ENCODE measurements around the gene HAUS7.

Gene HAUS7

GRCh38 chrX:153446636-153446936, 23.8 kb downstream of the HAUS7 start (continued):
- TF ChIP-seq ZNF280D (tag by site-specific recombination; IDR thresholded peaks at IDR 0.05) (no peak), ZNF571 (tag by site-specific recombination; IDR thresholded peaks at IDR 0.05) (no peak), ZNF324 (tag by site-specific recombination; IDR thresholded peaks at IDR 0.05) (no peak), ZNF433 (tag by site-specific recombination; IDR thresholded peaks at IDR 0.05; ENCODE audit: low read depth) (no peak), ZNF24 (tag by site-specific recombination; IDR thresholded peaks at IDR 0.05) (no peak), ZNF449 (tag by site-specific recombination; IDR thresholded peaks at IDR 0.05) (no peak)

- CTCF ChIA-PET, result interaction anchor here (0.8 kb wide), 1 partner anchor 15 kb away, joined by 6 read pairs; no protein-coding TSS in a partner anchor
- POLR2A ChIA-PET, result no interaction called here
- peaks cover 0 to 12% of the 10 kb centered on the region in 2 experiments; a peak in 1 of 3 replicates for H3K36me3 ChIP-seq (ENCODE audit: control insufficient read depth in 2 of 2, insufficient read depth in 1 of 2, low read length in 2 of 2)
- H3K9me3 ChIP-seq (ENCODE audit: control insufficient read depth, insufficient read depth, low read depth, low read length), result no peaks in the 10 kb centered on the region
- H3K4me1 ChIP-seq (ENCODE audit: control insufficient read depth, insufficient read depth, low read length), result no peaks in the 10 kb centered on the region
- TF ChIP-seq ZFP69B (tag by site-specific recombination; IDR thresholded peaks at IDR 0.05) (no peak), SCRT2 (tag by site-specific recombination; IDR thresholded peaks at IDR 0.05) (peak; percentile 60)
- no peak within 1 kb of the TSS for H3K27ac ChIP-seq (ENCODE audit: extremely low read depth, low read depth, low read length)
- H3K4me3 ChIP-seq (ENCODE audit: low read depth, low read length), result no peak within 1 kb of the TSS
These were observed 24.3 kb downstream of the HAUS7 start, which contains the start of gene TREX2 for GRCh38 chrX:153445856-153446635. Gene TREX2, minus strand, starts transcription at chrX:153446056. Its CDS starts 626 bp downstream, at chrX:153445430.

- POLR2A ChIA-PET, result no interaction called here
- CTCF ChIA-PET, result interaction anchor here (0.7 kb wide), 1 partner anchor 223 kb away, joined by 6 read pairs; no protein-coding TSS in a partner anchor
- Histone ChIP-seq H3K36me3 (ENCODE audit: control insufficient read depth in 2 of 2, insufficient read depth in 1 of 2, low read length in 2 of 2) (peaks cover 0 to 12% of the 10 kb centered on the region in 2 experiments; a peak in 1 of 3 replicates), H3K27ac (ENCODE audit: extremely low read depth, low read depth, low read length) (no peak overlapping the region), H3K9me3 (ENCODE audit: control insufficient read depth, insufficient read depth, low read depth, low read length) (no peaks in the 10 kb centered on the region), H3K4me1 (ENCODE audit: control insufficient read depth, insufficient read depth, low read length) (no peaks in the 10 kb centered on the region), H3K4me3 (ENCODE audit: low read depth, low read length) (no peak overlapping the region)
- TF ChIP-seq WT1 (tag by site-specific recombination; IDR thresholded peaks at IDR 0.05) (no peak), IKZF3 (tag by site-specific recombination; IDR thresholded peaks at IDR 0.05) (no peak), SALL2 (tag by site-specific recombination; IDR thresholded peaks at IDR 0.05; ENCODE audit: borderline replicate concordance) (no peak), GLI2 (tag by site-specific recombination; IDR thresholded peaks at IDR 0.05; ENCODE audit: borderline replicate concordance, low read depth) (no peak), ZNF157 (tag by site-specific recombination; IDR thresholded peaks at IDR 0.05) (no peak), ZBTB7A (tag by site-specific recombination; IDR thresholded peaks at IDR 0.05; ENCODE audit: low read depth) (no peak), ZNF37A (tag by site-specific recombination; IDR thresholded peaks at IDR 0.05) (no peak), ZNF473 (tag by site-specific recombination; IDR thresholded peaks at IDR 0.05) (no peak), ZNF112 (tag by site-specific recombination; IDR thresholded peaks at IDR 0.05) (no peak), TRIM28 (IDR thresholded peaks at IDR 0.05; ENCODE audit: borderline replicate concordance, low read length) (no peak), AEBP2 (tag by site-specific recombination; IDR thresholded peaks at IDR 0.05; ENCODE audit: borderline replicate concordance) (no peak), ZNF664 (tag by site-specific recombination; IDR thresholded peaks at IDR 0.05) (no peak), ZNF280D (tag by site-specific recombination; IDR thresholded peaks at IDR 0.05) (no peak), ZNF521 (tag by site-specific recombination; IDR thresholded peaks at IDR 0.05) (no peak), ZNF843 (tag by site-specific recombination; IDR thresholded peaks at IDR 0.05) (no peak), KLF1 (tag by site-specific recombination; IDR thresholded peaks at IDR 0.05) (no peak)
These were observed 25.1 kb downstream of the HAUS7 start for GRCh38 chrX:153445106-153445855.

Data from HEK293 (cell line).